OCI-LY3 (cell line): ENCODE results near the gene DTX1.

Experiments
- H2AFZ ChIP-seq: fragments of 200-600, 300-600 bp; shearing (Covaris generic); 2 replicates; pipeline ENCODE4 v1.6.0; 2014; ENCODE audit warnings: antibody characterized with exemption, low read depth, low read length
- H3K27ac ChIP-seq: fragments of 200-600, 300-600 bp; sonication (generic); 2 replicates; pipeline ENCODE4 v1.5.1; 2014; ENCODE audit warnings: mild to moderate bottlenecking, low read length, moderate library complexity, mixed read lengths
- H3K27me3 ChIP-seq: fragments of 200-600, 300-600 bp; sonication (generic); 2 replicates; pipeline ENCODE4 v1.6.1; 2014; ENCODE audit warnings: low read depth, low read length, mixed read lengths
- H3K36me3 ChIP-seq: fragments of 200-600, 300-600 bp; sonication (generic); replicated peaks from 2 replicates; pipeline ENCODE3; 2014; ENCODE audit warnings: low read depth, low read length, mixed read lengths
- H3K4me1 ChIP-seq: fragments of 300-600, 200-600 bp; sonication (generic); 2 replicates; pipeline ENCODE4 v1.6.1; 2014; ENCODE audit warnings: low read length, mixed read lengths
- H3K4me2 ChIP-seq: fragments of 200-600, 300-600 bp; sonication (generic); 2 replicates; pipeline ENCODE4 v1.6.1; 2014; ENCODE audit warnings: low read length, mixed read lengths
- H3K4me3 ChIP-seq: fragments of 300-600, 200-600 bp; sonication (generic); 2 replicates; pipeline ENCODE4 v1.5.1; 2014; ENCODE audit warnings: antibody characterized with exemption, mild to moderate bottlenecking, low read length, moderate library complexity
- H3K79me2 ChIP-seq: fragments of 300-600, 200-600 bp; shearing (Covaris generic); 2 replicates; pipeline ENCODE4 v1.6.1; 2014; ENCODE audit warnings: mild to moderate bottlenecking, low read length, mixed read lengths
- H3K9ac ChIP-seq: fragments of 300-600, 200-600 bp; shearing (Covaris generic); 2 replicates; pipeline ENCODE4 v1.6.0; 2014; ENCODE audit warnings: mild to moderate bottlenecking, low read length, moderate library complexity
- H3K9me3 ChIP-seq: fragments of 200-600, 300-600 bp; shearing (Covaris generic); 2 replicates; pipeline ENCODE4 v1.6.1; 2014; ENCODE audit warnings: low read length, mixed read lengths; ENCODE audit not compliant: insufficient read depth
- H4K20me1 ChIP-seq: fragments of 200-600, 300-600 bp; sonication (generic); 2 replicates; pipeline ENCODE4 v1.6.1; 2016; ENCODE audit warnings: low read length, mixed read lengths; ENCODE audit not compliant: insufficient read depth
- CTCF ChIP-seq: fragments of 200-600, 300-600 bp; sonication (generic); IDR thresholded peaks from 2 replicates; pipeline ENCODE4 v1.5.1; 2014; ENCODE audit warnings: antibody characterized with exemption, low read length, low read depth
- EZH2phosphoT487 ChIP-seq: fragments of 200-600 bp; shearing (Covaris generic); IDR thresholded peaks from 2 replicates; pipeline ENCODE4 v1.6.1; 2018; ENCODE audit warnings: antibody characterized with exemption, mixed run types, low read depth

Gene DTX1

DNA sequence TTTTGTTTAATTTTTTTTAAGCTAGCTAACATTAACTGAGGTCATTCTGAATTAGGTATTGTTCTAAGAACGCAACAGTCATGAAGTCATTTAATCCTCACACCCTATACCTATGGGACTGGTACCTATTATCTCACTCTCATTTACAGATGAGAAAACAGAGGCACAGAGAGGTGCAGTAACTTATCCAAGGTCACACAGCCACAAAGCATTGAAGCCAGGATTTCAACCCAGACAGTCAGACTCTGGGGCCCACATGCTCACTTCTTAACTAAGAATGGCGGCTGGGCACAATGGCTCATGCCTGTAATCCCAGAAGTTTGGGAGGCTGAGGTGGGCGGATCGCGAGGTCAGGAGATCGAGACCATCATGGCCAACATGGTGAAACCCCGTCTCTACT, 15.0 kb upstream of the DTX1 start:
- Histone ChIP-seq H3K9ac (no peak overlapping the region), H3K4me1 (no peaks in the 10 kb centered on the region), H3K79me2 (no peaks in the 10 kb centered on the region), H3K27me3 (peaks cover 6% of the 10 kb centered on the region; the same call in 1 of the 2 replicates), H3K4me3 (no peak overlapping the region), H3K36me3 (no peaks in the 10 kb centered on the region), H3K27ac (no peak overlapping the region), H4K20me1 (no peaks in the 10 kb centered on the region), H3K4me2 (no peak overlapping the region), H2AFZ (no peak overlapping the region), H3K9me3 (no peaks in the 10 kb centered on the region)
- no peak for TF ChIP-seq EZH2phosphoT487
- TF ChIP-seq CTCF, result no peak

DNA sequence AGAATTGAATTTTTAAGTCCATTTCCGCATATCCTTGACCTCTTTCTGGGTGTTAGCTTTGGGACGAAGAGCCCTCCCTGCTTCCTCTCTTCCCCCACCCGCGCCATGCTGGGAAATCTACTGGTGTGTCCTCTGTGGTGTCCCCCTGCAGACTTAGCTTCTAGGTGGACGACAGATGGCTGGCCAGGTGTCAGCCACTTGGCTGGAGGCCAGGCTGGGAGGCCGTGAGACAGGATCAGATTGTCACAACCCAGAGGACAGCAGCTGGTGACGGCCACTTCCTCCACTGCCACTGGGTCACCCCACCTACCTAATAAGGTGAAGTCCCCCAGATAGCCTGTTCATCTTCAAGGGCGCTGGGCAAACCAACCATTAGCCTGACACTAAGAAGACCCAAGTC, 13.3 kb upstream of the DTX1 start:
- TF ChIP-seq CTCF, result no peak
- TF ChIP-seq EZH2phosphoT487, result no peak
- Histone ChIP-seq H3K9me3 (no peaks in the 10 kb centered on the region), H3K9ac (no peak overlapping the region), H3K4me1 (no peaks in the 10 kb centered on the region), H3K79me2 (no peaks in the 10 kb centered on the region), H3K27me3 (peaks cover 6% of the 10 kb centered on the region; the same call in 1 of the 2 replicates), H4K20me1 (no peaks in the 10 kb centered on the region), H3K4me2 (no peak overlapping the region), H2AFZ (no peak overlapping the region), H3K27ac (no peak overlapping the region), H3K4me3 (no peak overlapping the region), H3K36me3 (no peaks in the 10 kb centered on the region)

GRCh38 chr12:113044516-113044915, 12.0 kb upstream of the DTX1 start:
- Histone ChIP-seq H3K27me3 (peaks cover 6% of the 10 kb centered on the region; the same call in 1 of the 2 replicates), H3K27ac (no peak overlapping the region), H3K4me2 (no peak overlapping the region), H3K4me1 (peaks cover 8% of the 10 kb centered on the region), H3K9ac (no peak overlapping the region), H3K9me3 (no peaks in the 10 kb centered on the region), H4K20me1 (no peaks in the 10 kb centered on the region), H2AFZ (no peak overlapping the region), H3K79me2 (no peaks in the 10 kb centered on the region), H3K4me3 (no peak overlapping the region), H3K36me3 (no peaks in the 10 kb centered on the region)
- no peak for TF ChIP-seq CTCF
- no peak for TF ChIP-seq EZH2phosphoT487

GRCh38 chr12:113048716-113049127, 7.8 kb upstream of the DTX1 start:
- TF ChIP-seq CTCF (peak; percentile 84), EZH2phosphoT487 (no peak)
- Histone ChIP-seq H3K79me2 (no peaks in the 10 kb centered on the region), H3K9me3 (peaks cover 9% of the 10 kb centered on the region; the same call in 1 of the 2 replicates), H3K36me3 (no peaks in the 10 kb centered on the region), H3K27me3 (peaks cover 6% of the 10 kb centered on the region; the same call in 1 of the 2 replicates), H4K20me1 (no peaks in the 10 kb centered on the region), H3K27ac (peak overlapping the region; percentile 29; the same call in 1 of the 2 replicates), H3K4me3 (no peak overlapping the region), H3K9ac (peak overlapping the region; percentile 36; the same call in 1 of the 2 replicates), H3K4me2 (peak overlapping the region; percentile 51), H3K4me1 (peaks cover 33% of the 10 kb centered on the region), H2AFZ (peak overlapping the region; percentile 95)
